GM18526 (cell line): ENCODE results near the gene TEX9.

Experiments used
- POLR2A ChIP-seq: IDR thresholded peaks from 3 replicates; pipeline ENCODE4 v1.6.1; 2011; ENCODE audit not compliant: insufficient read length; ENCODE audit errors: extremely low read depth

TEX9 gene

GRCh38 chr15:56425976-56426375, 60.8 kb downstream of the TEX9 start:
- TF ChIP-seq POLR2A: no peak

GRCh38 chr15:56428821-56429458, 63.7 kb downstream of the TEX9 start:
- TF ChIP-seq POLR2A: no peak

- no peak for TF ChIP-seq POLR2A
Observed at GRCh38 chr15:56432304-56432703, 67.1 kb downstream of the TEX9 start.

- TF ChIP-seq POLR2A: no peak
Observed at GRCh38 chr15:56440214-56440770, 75.1 kb downstream of the TEX9 start.

DNA sequence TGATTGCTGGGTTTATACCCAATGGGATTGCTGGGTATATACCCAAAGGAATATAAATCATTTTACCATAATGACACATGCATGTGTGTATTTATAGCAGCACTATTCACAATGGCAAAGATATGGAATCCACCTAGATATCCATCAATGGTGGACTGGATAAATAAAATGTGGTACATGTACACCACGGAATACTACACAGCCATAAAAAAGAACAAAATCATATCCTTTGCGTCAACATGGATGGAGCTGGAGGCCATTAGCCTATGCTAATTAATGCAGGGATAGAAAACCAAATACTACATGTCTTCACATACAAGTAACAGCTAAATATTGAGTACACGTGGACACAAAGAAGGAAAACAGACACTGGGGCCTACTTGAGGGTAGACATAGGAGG, 77.1 kb downstream of the TEX9 start:
- no peak for TF ChIP-seq POLR2A

DNA sequence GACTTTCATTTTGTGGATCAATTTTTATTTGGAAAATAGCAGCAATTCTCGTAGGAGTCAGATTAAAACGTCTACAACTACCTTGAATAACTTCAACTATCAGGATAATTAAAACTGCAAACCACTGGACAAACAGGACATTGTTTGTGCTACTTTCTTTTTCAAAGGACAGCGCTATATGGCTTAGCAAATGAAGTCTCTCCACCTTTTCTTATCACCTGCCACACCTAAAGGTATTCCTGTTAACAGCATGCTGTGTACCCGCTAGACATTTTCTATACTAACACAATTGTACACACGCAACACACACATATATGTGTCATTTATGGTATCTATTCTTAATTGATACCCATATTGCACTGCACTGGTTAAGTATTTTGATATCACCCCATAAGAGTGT, 80.5 kb downstream of the TEX9 start:
- TF ChIP-seq POLR2A: no peak

DNA sequence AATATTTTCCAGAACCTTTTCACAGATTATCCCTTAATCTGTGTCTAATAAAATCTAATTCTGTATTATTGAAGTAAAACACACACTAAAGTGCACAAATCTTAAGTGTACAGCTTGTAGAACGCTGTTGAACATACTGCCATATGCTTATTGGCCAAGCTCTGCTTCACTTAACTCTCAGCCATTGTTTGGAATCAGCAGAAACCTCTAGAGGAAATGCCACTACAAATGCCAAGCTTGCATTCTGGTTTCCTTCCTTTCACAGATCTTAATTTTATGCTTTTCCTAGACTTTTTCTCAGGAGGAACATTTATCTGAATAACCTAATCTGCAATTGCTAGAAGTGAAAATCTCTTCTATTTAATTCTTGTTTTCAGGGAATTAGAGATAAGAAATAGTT, 89.6 kb downstream of the TEX9 start:
- TF ChIP-seq POLR2A: no peak

DNA sequence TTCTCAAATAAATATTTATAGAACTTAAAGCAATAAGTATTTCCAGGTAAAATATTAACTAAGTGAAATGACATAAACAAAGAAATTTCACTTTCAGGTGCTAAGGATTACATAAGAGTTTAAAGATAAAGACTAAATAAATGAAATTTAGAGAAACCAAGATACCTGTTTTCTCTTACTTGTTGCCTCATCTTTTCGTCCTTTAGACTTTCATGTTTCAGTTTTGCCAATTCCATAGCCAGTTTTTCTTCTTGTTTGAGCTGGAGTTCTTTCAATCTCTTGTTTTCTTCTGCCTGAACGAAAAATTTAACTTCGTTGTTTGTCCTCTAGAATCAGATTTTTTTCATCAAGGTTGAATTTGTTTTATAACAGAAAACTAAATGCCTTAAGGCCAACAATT, 91.0 kb downstream of the TEX9 start:
- TF ChIP-seq POLR2A: no peak

DNA sequence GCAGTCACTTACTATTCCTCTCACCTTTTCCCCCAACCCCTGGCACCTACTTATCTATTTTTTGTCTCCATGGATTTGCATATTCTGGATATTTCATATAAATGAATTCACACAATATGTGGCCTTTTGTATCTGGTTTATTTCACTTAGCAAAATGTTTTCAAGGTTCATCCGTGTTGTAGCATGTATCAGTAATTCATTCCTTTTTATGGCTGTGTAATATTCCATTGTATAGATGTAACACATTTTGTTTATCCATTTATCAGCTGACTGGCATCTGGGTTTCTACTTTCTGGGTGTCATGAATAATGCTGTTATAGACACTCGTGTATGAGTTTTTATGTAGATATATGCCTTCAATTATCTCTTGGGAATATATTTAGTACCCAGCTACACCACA, 93.9 kb downstream of the TEX9 start:
- no peak for TF ChIP-seq POLR2A

DNA sequence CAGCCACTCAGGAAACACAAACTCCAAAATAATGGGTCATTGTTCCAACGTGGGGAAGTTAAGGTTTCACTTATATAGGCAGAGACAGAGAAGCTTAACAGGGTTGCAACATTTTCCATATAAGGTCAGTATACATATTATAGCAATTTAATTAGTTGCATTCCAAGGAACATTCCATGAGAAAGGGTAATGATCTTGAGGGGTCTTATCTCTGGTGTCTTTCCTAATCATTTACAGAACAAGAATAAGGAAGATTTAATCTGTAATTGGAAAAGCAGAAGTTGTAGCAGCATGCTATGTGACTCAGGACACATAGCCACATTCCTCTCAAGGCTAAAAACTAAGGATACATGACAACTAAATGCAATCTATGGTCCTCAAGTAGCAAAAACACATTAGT, 94.8 kb downstream of the TEX9 start:
- TF ChIP-seq POLR2A: no peak

GRCh38 chr15:56460947-56461346, 95.7 kb downstream of the TEX9 start:
- TF ChIP-seq POLR2A: no peak

GRCh38 chr15:56464893-56465520, 99.8 kb downstream of the TEX9 start, which contains the start of gene MNS1:
Gene MNS1, minus strand, starts transcription at chr15:56465137. Its CDS starts 165 bp downstream, at chr15:56464972.
- peak; percentile 65 for TF ChIP-seq POLR2A

DNA sequence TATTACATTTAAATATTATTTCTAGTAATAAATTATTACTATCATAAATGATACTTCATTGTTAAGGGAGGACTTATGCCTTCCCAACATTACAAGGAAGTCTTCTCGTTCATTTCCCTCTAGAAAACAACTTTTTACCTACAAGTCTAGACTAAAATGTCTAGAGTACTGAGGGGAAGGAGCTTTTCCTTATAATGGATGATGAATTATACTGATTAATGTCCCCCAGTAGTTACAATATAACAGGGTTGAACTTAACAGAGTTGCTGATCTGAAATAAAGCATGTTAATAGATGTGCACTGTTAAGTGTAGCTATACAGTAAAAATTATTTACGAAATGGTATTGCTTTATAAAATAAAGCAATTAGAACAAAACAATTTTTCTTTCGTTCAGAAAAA, 102.4 kb downstream of the TEX9 start:
- no peak for TF ChIP-seq POLR2A

DNA sequence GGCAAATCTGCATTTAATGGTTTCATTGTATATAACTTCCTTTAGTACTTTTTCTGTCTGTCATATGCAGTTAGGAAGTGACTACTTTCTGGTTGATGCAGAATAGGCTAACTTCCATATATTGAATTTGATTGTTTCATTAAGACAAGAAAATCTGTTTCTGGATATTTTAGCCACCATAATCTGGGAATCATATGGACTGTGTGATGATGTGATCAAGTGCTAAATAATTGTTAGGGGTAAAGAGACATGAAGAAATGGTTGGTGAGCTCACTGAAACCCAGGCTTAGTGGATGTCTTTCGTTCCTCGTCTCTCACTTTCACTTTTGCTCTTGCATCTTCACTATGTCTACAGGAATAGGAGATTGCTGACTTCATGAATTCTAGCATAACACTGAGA, 103.2 kb downstream of the TEX9 start:
- TF ChIP-seq POLR2A: no peak

DNA sequence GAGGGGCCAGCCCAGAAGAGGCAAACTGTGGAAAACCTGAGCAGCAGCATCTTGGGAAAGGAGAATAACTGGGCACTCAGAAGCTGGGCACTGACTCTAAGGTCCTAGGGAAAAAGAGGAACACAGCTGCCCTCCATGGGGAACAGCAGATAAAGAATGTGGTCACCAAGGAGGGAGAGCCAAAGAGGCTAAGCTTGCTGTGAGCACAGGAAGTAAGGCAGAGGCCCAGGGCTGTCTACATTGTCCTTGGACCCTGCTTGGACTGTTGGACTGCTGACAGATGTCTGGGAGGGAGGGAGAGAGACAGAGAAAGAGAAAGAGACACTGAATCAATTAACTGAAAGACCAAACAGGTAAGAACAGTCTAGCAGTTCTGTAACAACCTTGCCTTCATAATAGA, 104.3 kb downstream of the TEX9 start:
- no peak for TF ChIP-seq POLR2A

- TF ChIP-seq POLR2A: no peak
Observed at GRCh38 chr15:56471440-56472069, 106.3 kb downstream of the TEX9 start.
